RWPE2 (cell line): ENCODE data around the gene UBE2L3.
"Not testable (repeated sequence)": the region's sequence is repeated elsewhere in the genome, so short reads cannot be mapped to it uniquely, and the experiment has no call there.

Source experiments
- ATAC-seq: fragments of 200-7000 bp; cut with Tn5 transposase; 3 replicates; pipeline ENCODE4 v1.9.1; 2021; ENCODE audit warnings: low read depth
- DNase-seq: peaks from one replicate; pipeline ENCODE4 v3.0.0-alpha.2; 2020; ENCODE audit warnings: low spot score
- H3K27ac ChIP-seq: fragments of 450-650 bp; 2 replicates; pipeline ENCODE4 v1.5.1; 2017; ENCODE audit warnings: mild to moderate bottlenecking; ENCODE audit not compliant: poor library complexity, severe bottlenecking
- H3K27me3 ChIP-seq: fragments of 250-450 bp; sonication (Bioruptor Pico); 2 replicates; pipeline ENCODE4 v1.5.1; 2021; ENCODE audit warnings: mild to moderate bottlenecking, moderate library complexity; ENCODE audit not compliant: insufficient read depth, poor library complexity, severe bottlenecking
- H3K36me3 ChIP-seq: fragments of 250-450 bp; sonication (Bioruptor Pico); 2 replicates; pipeline ENCODE4 v1.5.1; 2020; ENCODE audit warnings: low read depth, mild to moderate bottlenecking, moderate library complexity
- H3K4me1 ChIP-seq: fragments of 250-450 bp; sonication (Bioruptor Pico); 2 replicates; pipeline ENCODE4 v1.5.1; 2021; ENCODE audit warnings: mild to moderate bottlenecking, moderate library complexity; ENCODE audit not compliant: insufficient read depth, poor library complexity, severe bottlenecking
- H3K4me3 ChIP-seq: fragments of 250-450 bp; sonication (Bioruptor Pico); 2 replicates; pipeline ENCODE4 v1.5.1; 2021; ENCODE audit warnings: mild to moderate bottlenecking, moderate library complexity; ENCODE audit not compliant: severe bottlenecking
- H3K9me3 ChIP-seq: fragments of 250-450 bp; sonication (Bioruptor Pico); 2 replicates; pipeline ENCODE4 v1.5.1; 2021; ENCODE audit warnings: mild to moderate bottlenecking, moderate library complexity; ENCODE audit not compliant: severe bottlenecking
- CTCF ChIP-seq: fragments of 450-650 bp; IDR thresholded peaks from one replicate; pipeline ENCODE4 v1.5.1; 2017; ENCODE audit warnings: mild to moderate bottlenecking, moderate library complexity; ENCODE audit not compliant: poor library complexity, severe bottlenecking

Gene UBE2L3

GRCh38 chr22:21643533-21644357, 76.2 kb downstream of the UBE2L3 start:
- no peak for TF ChIP-seq CTCF
- ATAC-seq (no peak), DNase-seq (no peak)
- Histone ChIP-seq H3K27ac (peak overlapping the region; percentile 63), H3K4me3 (peak overlapping the region; percentile 79), H3K27me3 (no peaks in the 10 kb centered on the region), H3K9me3 (no peaks in the 10 kb centered on the region), H3K4me1 (no peaks in the 10 kb centered on the region), H3K36me3 (peaks cover 44% of the 10 kb centered on the region)

GRCh38 chr22:21645513-21645912, 78.0 kb downstream of the UBE2L3 start:
- H3K27me3 ChIP-seq, H3K27ac ChIP-seq, H3K4me1 ChIP-seq, H3K9me3 ChIP-seq, DNase-seq, H3K4me3 ChIP-seq, ATAC-seq: not testable (repeated sequence)
- H3K36me3 ChIP-seq: peaks cover 58% of the 10 kb centered on the region

GRCh38 chr22:21646608-21647590, 79.4 kb downstream of the UBE2L3 start:
- peak; percentile 83 for TF ChIP-seq CTCF
- Histone ChIP-seq H3K36me3 (peaks cover 60% of the 10 kb centered on the region), H3K27ac (no peak overlapping the region), H3K27me3 (no peaks in the 10 kb centered on the region), H3K9me3 (no peaks in the 10 kb centered on the region), H3K4me3 (no peak overlapping the region), H3K4me1 (no peaks in the 10 kb centered on the region)
- DNase-seq (no peak), ATAC-seq (peak; percentile 8; the same call in 1 of the 3 replicates)

- Histone ChIP-seq H3K36me3 (peaks cover 56% of the 10 kb centered on the region), H3K4me3 (no peak overlapping the region), H3K9me3 (no peaks in the 10 kb centered on the region), H3K27ac (peak overlapping the region; percentile 53), H3K27me3 (no peaks in the 10 kb centered on the region), H3K4me1 (no peaks in the 10 kb centered on the region)
- no peak for DNase-seq
- no peak for ATAC-seq
- TF ChIP-seq CTCF: no peak
Measured at GRCh38 chr22:21650280-21650679, 82.8 kb downstream of the UBE2L3 start.

- H3K9me3 ChIP-seq: no peaks in the 10 kb centered on the region
- peak overlapping the region; percentile 53 for H3K27ac ChIP-seq
- DNase-seq (no peak), ATAC-seq (peak; percentile 8)
- no peaks in the 10 kb centered on the region for H3K4me1 ChIP-seq
- H3K36me3 ChIP-seq: peaks cover 49% of the 10 kb centered on the region
- TF ChIP-seq CTCF: no peak
- no peaks in the 10 kb centered on the region for H3K27me3 ChIP-seq
- H3K4me3 ChIP-seq: peak overlapping the region; percentile 79
Measured at GRCh38 chr22:21650823-21651520, 83.5 kb downstream of the UBE2L3 start.
